HEK293 (cell line): ENCODE data around the gene KAT2B.

Source experiments
- CTCF ChIA-PET: fragments of 350-600 bp; formaldehyde crosslinking; extraction: SDS; loops from one replicate; lab custom pipeline; 2021; ENCODE audit warnings: antibody characterized with exemption; lab: Yijun Ruan, JAX
- POLR2A ChIA-PET: fragments of 300-600 bp; formaldehyde crosslinking; extraction: SDS; loops from one replicate; lab custom pipeline; 2020; ENCODE audit warnings: antibody characterized with exemption, inconsistent platforms; lab: Yijun Ruan, JAX
- H3K27ac ChIP-seq: fragments of 200-500 bp; sonication (Bioruptor generic); 2 replicates; pipeline ENCODE4 v1.5.1; 2014; ENCODE audit warnings: low read depth, low read length, control low read depth, inconsistent platforms; ENCODE audit errors: extremely low read depth
- H3K36me3 ChIP-seq, 2 experiments: fragments of 200-500 bp in 1 of 2; sonication (Bioruptor generic) in 1 of 2; 1 replicate in 1 of 2; 2 replicates in 1 of 2; pipeline ENCODE4 v1.5.1; 2014 to 2017; ENCODE audit warnings: inconsistent platforms in 2 of 2, low read length in 2 of 2; ENCODE audit not compliant: control insufficient read depth in 2 of 2, insufficient read depth in 1 of 2
- H3K4me1 ChIP-seq: fragments of 200-500 bp; sonication (Bioruptor generic); 2 replicates; pipeline ENCODE4 v1.5.1; 2014; ENCODE audit warnings: mild to moderate bottlenecking, low read length, inconsistent platforms; ENCODE audit not compliant: control insufficient read depth, insufficient read depth
- H3K4me3 ChIP-seq: 2 replicates; pipeline ENCODE4 v1.5.1; 2011; ENCODE audit warnings: low read depth, mild to moderate bottlenecking, control low read depth, low read length, moderate library complexity
- H3K9me3 ChIP-seq: fragments of 200-500 bp; sonication (Bioruptor generic); 2 replicates; pipeline ENCODE4 v1.5.1; 2014; ENCODE audit warnings: low read depth, low read length, inconsistent platforms; ENCODE audit not compliant: control insufficient read depth, insufficient read depth
- HOXC10 ChIP-seq: sonication (generic); formaldehyde crosslinking; IDR thresholded peaks from 2 replicates; pipeline ENCODE4 v1.8.1; 2023; ENCODE audit warnings: mild to moderate bottlenecking, missing genetic modification reagents
- IKZF3 ChIP-seq: fragments of 450-650 bp; IDR thresholded peaks from 2 replicates; pipeline ENCODE4 v1.5.0; 2018; ENCODE audit warnings: missing biosample characterization, mild to moderate bottlenecking, missing genetic modification characterization, moderate library complexity
- OVOL3 ChIP-seq: fragments of 450-650 bp; formaldehyde crosslinking; IDR thresholded peaks from 2 replicates; pipeline ENCODE4 v1.5.1; 2016; ENCODE audit warnings: missing biosample characterization, missing genetic modification characterization
- SCRT1 ChIP-seq: fragments of 450-650 bp; formaldehyde crosslinking; IDR thresholded peaks from 2 replicates; pipeline ENCODE4 v1.5.1; 2016; ENCODE audit warnings: missing biosample characterization, missing genetic modification characterization, borderline replicate concordance
- ZBTB17 ChIP-seq: fragments of 450-650 bp; formaldehyde crosslinking; IDR thresholded peaks from 2 replicates; pipeline ENCODE4 v1.5.1; 2016; ENCODE audit warnings: missing biosample characterization, missing genetic modification characterization
- ZBTB48 ChIP-seq: fragments of 450-650 bp; formaldehyde crosslinking; IDR thresholded peaks from 2 replicates; pipeline ENCODE4 v1.5.1; 2016; ENCODE audit warnings: missing biosample characterization, missing genetic modification characterization
- ZEB2 ChIP-seq: fragments of 450-650 bp; formaldehyde crosslinking; IDR thresholded peaks from 2 replicates; pipeline ENCODE4 v1.5.1; 2016; ENCODE audit warnings: missing biosample characterization, missing genetic modification characterization
- ZFP41 ChIP-seq: fragments of 450-650 bp; formaldehyde crosslinking; IDR thresholded peaks from 2 replicates; pipeline ENCODE4 v1.5.1; 2016; ENCODE audit warnings: missing biosample characterization, missing genetic modification characterization, borderline replicate concordance
- ZIC2 ChIP-seq: fragments of 450-650 bp; formaldehyde crosslinking; IDR thresholded peaks from 2 replicates; pipeline ENCODE4 v1.5.1; 2016; ENCODE audit warnings: missing biosample characterization, missing genetic modification characterization
- ZNF174 ChIP-seq: fragments of 450-650 bp; formaldehyde crosslinking; IDR thresholded peaks from 2 replicates; pipeline ENCODE4 v1.5.0; 2017; ENCODE audit warnings: missing biosample characterization, mild to moderate bottlenecking, missing genetic modification characterization
- ZNF175 ChIP-seq: fragments of 450-650 bp; formaldehyde crosslinking; IDR thresholded peaks from 2 replicates; pipeline ENCODE4 v1.5.1; 2016; ENCODE audit warnings: missing biosample characterization, missing genetic modification characterization
- ZNF184 ChIP-seq: fragments of 450-650 bp; IDR thresholded peaks from 2 replicates; pipeline ENCODE4 v1.5.1; 2018; ENCODE audit warnings: missing biosample characterization, mild to moderate bottlenecking, missing genetic modification characterization
- ZNF311 ChIP-seq: fragments of 450-650 bp; formaldehyde crosslinking; IDR thresholded peaks from 2 replicates; pipeline ENCODE4 v1.5.1; 2017; ENCODE audit warnings: missing biosample characterization, missing genetic modification characterization, borderline replicate concordance
- ZNF324 ChIP-seq: fragments of 450-650 bp; formaldehyde crosslinking; IDR thresholded peaks from 2 replicates; pipeline ENCODE4 v1.5.1; 2016; ENCODE audit warnings: missing biosample characterization, missing genetic modification characterization
- ZNF335 ChIP-seq: fragments of 450-650 bp; formaldehyde crosslinking; conservative IDR thresholded peaks from 2 replicates; pipeline ENCODE4 v1.5.1; 2016; ENCODE audit warnings: missing biosample characterization, missing genetic modification characterization
- ZNF416 ChIP-seq: fragments of 450-650 bp; formaldehyde crosslinking; IDR thresholded peaks from 2 replicates; pipeline ENCODE4 v1.5.1; 2016; ENCODE audit warnings: missing biosample characterization, missing genetic modification characterization
- ZNF521 ChIP-seq: fragments of 450-650 bp; formaldehyde crosslinking; IDR thresholded peaks from 2 replicates; pipeline ENCODE4 v1.5.1; 2017; ENCODE audit warnings: missing biosample characterization, mild to moderate bottlenecking, missing genetic modification characterization
- ZNF560 ChIP-seq: fragments of 450-650 bp; formaldehyde crosslinking; IDR thresholded peaks from 2 replicates; pipeline ENCODE4 v1.5.1; 2017; ENCODE audit warnings: missing biosample characterization, missing genetic modification characterization, borderline replicate concordance
- ZNF596 ChIP-seq: fragments of 450-650 bp; IDR thresholded peaks from 2 replicates; pipeline ENCODE4 v1.5.0; 2018; ENCODE audit warnings: missing biosample characterization, mild to moderate bottlenecking, missing genetic modification characterization, moderate library complexity
- ZNF621 ChIP-seq: fragments of 450-650 bp; formaldehyde crosslinking; IDR thresholded peaks from 2 replicates; pipeline ENCODE4 v1.5.1; 2017; ENCODE audit warnings: missing biosample characterization, missing genetic modification characterization
- ZNF76 ChIP-seq: fragments of 450-650 bp; formaldehyde crosslinking; IDR thresholded peaks from 2 replicates; pipeline ENCODE4; 2016; ENCODE audit warnings: low read depth, missing biosample characterization, missing genetic modification characterization, borderline replicate concordance
- ZNF777 ChIP-seq: fragments of 450-650 bp; formaldehyde crosslinking; IDR thresholded peaks from 2 replicates; pipeline ENCODE4 v1.5.1; 2017; ENCODE audit warnings: missing biosample characterization, missing genetic modification characterization, borderline replicate concordance
- ZNF843 ChIP-seq: fragments of 450-650 bp; formaldehyde crosslinking; IDR thresholded peaks from 2 replicates; pipeline ENCODE4 v1.5.1; 2016; ENCODE audit warnings: missing biosample characterization, missing genetic modification characterization
- TF ChIP-seq, protein P1 (sequence below): fragments of 450-650 bp; formaldehyde crosslinking; IDR thresholded peaks from 2 replicates; pipeline ENCODE4 v1.5.1; 2016; ENCODE audit warnings: missing biosample characterization, missing genetic modification characterization
- TF ChIP-seq, protein P2 (sequence below): fragments of 450-650 bp; formaldehyde crosslinking; IDR thresholded peaks from 2 replicates; pipeline ENCODE4 v1.5.1; 2016; ENCODE audit warnings: missing biosample characterization, missing genetic modification characterization
- TF ChIP-seq, protein P3 (sequence below): fragments of 450-650 bp; formaldehyde crosslinking; IDR thresholded peaks from 2 replicates; pipeline ENCODE4 v1.5.1; 2016; ENCODE audit warnings: missing biosample characterization, missing genetic modification characterization
- TF ChIP-seq, protein P4 (sequence below): fragments of 450-650 bp; formaldehyde crosslinking; IDR thresholded peaks from 2 replicates; pipeline ENCODE4 v1.5.1; 2017; ENCODE audit warnings: missing biosample characterization, missing genetic modification characterization

Gene KAT2B

DNA sequence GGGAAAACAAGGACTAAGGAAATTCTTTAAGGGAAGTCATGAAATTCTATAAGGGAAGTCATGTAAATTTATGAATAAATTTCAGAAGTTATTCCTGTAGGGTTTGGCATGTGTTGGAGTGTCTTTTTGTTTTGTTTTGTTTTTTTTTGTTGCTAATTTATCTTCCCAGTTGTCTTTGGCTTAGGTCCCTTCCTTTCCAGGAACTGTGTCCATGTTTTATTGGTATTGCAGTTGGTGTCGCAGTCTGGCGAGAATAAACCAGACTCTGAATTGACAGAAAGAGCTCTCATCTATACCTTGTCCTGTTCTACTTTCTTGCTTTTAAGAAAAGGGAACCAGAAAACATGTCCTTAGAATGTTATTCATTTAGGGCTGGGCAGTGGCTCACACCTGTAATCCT is 88.1 kb downstream of the KAT2B start:
- Histone ChIP-seq H3K27ac (no peak overlapping the region), H3K4me3 (no peak overlapping the region)
- CTCF ChIA-PET, result no interaction called here
- TF ChIP-seq ZNF76 (no peak), ZNF621 (tag by site-specific recombination) (no peak), ZNF596 (no peak), ZNF777 (tag by site-specific recombination) (no peak), ZBTB17 (tag by site-specific recombination) (no peak), ZNF324 (no peak), ZNF174 (tag by site-specific recombination) (no peak), ZEB2 (tag by site-specific recombination) (no peak), ZNF184 (tag by site-specific recombination) (no peak), HOXC10 (no peak), SCRT1 (no peak), OVOL3 (tag by site-specific recombination) (no peak), ZNF416 (tag by site-specific recombination) (no peak)
- TF ChIP-seq, protein P1, sequence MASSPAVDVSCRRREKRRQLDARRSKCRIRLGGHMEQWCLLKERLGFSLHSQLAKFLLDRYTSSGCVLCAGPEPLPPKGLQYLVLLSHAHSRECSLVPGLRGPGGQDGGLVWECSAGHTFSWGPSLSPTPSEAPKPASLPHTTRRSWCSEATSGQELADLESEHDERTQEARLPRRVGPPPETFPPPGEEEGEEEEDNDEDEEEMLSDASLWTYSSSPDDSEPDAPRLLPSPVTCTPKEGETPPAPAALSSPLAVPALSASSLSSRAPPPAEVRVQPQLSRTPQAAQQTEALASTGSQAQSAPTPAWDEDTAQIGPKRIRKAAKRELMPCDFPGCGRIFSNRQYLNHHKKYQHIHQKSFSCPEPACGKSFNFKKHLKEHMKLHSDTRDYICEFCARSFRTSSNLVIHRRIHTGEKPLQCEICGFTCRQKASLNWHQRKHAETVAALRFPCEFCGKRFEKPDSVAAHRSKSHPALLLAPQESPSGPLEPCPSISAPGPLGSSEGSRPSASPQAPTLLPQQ (tag by site-specific recombination), result no peak
- TF ChIP-seq, all 188 proteins: peak for 0
- Histone ChIP-seq H3K4me1 (no peaks in the 10 kb centered on the region), H3K9me3 (no peaks in the 10 kb centered on the region), H3K36me3 (peaks cover 3 to 26% of the 10 kb centered on the region in 2 experiments; a peak in 2 of 3 replicates)
- POLR2A ChIA-PET, result no interaction called here

DNA sequence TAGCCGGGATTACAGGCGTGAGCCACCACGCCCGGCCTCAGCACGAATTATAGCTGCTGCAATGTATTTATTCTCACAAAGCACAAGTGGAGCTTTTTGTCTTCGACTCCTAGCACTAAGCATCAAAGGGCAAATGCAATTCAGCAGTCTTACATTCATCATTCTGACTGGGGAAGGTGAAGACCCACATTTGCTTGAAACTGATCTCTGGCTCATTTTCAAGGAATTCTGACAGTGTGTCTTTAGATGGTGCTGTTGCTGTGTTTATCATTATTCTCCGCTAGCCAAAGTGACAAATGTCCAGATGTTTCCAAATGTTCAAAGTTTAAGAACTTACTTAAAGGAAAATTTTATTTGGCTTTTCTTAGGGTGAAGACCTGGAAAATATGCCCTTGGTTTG is 89.9 kb downstream of the KAT2B start:
- no peak for TF ChIP-seq ZNF175 (tag by site-specific recombination)
- TF ChIP-seq ZNF560 (tag by site-specific recombination), result no peak
- no peak for TF ChIP-seq ZFP41 (tag by site-specific recombination)
- TF ChIP-seq, protein P2, sequence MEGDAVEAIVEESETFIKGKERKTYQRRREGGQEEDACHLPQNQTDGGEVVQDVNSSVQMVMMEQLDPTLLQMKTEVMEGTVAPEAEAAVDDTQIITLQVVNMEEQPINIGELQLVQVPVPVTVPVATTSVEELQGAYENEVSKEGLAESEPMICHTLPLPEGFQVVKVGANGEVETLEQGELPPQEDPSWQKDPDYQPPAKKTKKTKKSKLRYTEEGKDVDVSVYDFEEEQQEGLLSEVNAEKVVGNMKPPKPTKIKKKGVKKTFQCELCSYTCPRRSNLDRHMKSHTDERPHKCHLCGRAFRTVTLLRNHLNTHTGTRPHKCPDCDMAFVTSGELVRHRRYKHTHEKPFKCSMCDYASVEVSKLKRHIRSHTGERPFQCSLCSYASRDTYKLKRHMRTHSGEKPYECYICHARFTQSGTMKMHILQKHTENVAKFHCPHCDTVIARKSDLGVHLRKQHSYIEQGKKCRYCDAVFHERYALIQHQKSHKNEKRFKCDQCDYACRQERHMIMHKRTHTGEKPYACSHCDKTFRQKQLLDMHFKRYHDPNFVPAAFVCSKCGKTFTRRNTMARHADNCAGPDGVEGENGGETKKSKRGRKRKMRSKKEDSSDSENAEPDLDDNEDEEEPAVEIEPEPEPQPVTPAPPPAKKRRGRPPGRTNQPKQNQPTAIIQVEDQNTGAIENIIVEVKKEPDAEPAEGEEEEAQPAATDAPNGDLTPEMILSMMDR, result no peak
- TF ChIP-seq ZBTB48 (tag by site-specific recombination), result no peak
- no peak for TF ChIP-seq ZIC2 (tag by site-specific recombination)
- TF ChIP-seq, protein P3, sequence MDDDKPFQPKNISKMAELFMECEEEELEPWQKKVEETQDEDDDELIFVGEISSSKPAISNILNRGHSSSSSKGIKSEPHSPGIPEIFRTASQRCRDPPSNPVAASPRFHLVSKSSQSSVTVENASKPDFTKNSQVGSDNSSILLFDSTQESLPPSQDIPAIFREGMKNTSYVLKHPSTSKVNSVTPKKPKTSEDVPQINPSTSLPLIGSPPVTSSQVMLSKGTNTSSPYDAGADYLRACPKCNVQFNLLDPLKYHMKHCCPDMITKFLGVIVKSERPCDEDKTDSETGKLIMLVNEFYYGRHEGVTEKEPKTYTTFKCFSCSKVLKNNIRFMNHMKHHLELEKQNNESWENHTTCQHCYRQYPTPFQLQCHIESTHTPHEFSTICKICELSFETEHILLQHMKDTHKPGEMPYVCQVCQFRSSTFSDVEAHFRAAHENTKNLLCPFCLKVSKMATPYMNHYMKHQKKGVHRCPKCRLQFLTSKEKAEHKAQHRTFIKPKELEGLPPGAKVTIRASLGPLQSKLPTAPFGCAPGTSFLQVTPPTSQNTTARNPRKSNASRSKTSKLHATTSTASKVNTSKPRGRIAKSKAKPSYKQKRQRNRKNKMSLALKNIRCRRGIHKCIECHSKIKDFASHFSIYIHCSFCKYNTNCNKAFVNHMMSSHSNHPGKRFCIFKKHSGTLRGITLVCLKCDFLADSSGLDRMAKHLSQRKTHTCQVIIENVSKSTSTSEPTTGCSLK (tag by site-specific recombination), result no peak
- TF ChIP-seq ZNF621 (tag by site-specific recombination), result no peak
- TF ChIP-seq ZNF521 (tag by site-specific recombination), result no peak
- TF ChIP-seq ZNF311, result no peak
- TF ChIP-seq IKZF3, result no peak
- TF ChIP-seq ZNF843 (tag by site-specific recombination), result no peak
- TF ChIP-seq ZNF335 (tag by site-specific recombination), result no peak
- TF ChIP-seq, protein P4, sequence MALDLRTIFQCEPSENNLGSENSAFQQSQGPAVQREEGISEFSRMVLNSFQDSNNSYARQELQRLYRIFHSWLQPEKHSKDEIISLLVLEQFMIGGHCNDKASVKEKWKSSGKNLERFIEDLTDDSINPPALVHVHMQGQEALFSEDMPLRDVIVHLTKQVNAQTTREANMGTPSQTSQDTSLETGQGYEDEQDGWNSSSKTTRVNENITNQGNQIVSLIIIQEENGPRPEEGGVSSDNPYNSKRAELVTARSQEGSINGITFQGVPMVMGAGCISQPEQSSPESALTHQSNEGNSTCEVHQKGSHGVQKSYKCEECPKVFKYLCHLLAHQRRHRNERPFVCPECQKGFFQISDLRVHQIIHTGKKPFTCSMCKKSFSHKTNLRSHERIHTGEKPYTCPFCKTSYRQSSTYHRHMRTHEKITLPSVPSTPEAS (tag by site-specific recombination), result no peak
- no peak for TF ChIP-seq ZNF324
- Histone ChIP-seq H3K36me3 (peaks cover 3 to 22% of the 10 kb centered on the region in 2 experiments; a peak in 2 of 3 replicates), H3K4me3 (no peak overlapping the region), H3K9me3 (no peaks in the 10 kb centered on the region), H3K27ac (no peak overlapping the region), H3K4me1 (no peaks in the 10 kb centered on the region)
- ChIA-PET CTCF (interaction anchor here (0.5 kb wide), 1 partner anchor 16 kb away, joined by 3 read pairs; no protein-coding TSS in a partner anchor), POLR2A (no interaction called here)
